GM12891 (cell line): ENCODE measurements around the gene COQ9.

ENCODE experiments used
- DNase-seq: peaks from one replicate; pipeline ENCODE4 v3.0.0; 2011; ENCODE audit warnings: low spot score; ENCODE audit not compliant: insufficient read length
- FAIRE-seq: peaks from 2 replicates; lab custom pipeline; 2011; peaks lifted over from hg19 to GRCh38; lab: Jason Lieb, UNC
- PAX5 ChIP-seq: IDR thresholded peaks from 2 replicates; pipeline ENCODE4 v1.6.1; 2011; ENCODE audit warnings: low read length, moderate library complexity, mild to moderate bottlenecking; ENCODE audit not compliant: insufficient read depth, severe bottlenecking
- POLR2A ChIP-seq: IDR thresholded peaks from 2 replicates; pipeline ENCODE4 v1.6.1; 2011; ENCODE audit warnings: low read depth, low read length, control low read depth
- POLR2AphosphoS5 ChIP-seq: IDR thresholded peaks from 2 replicates; pipeline ENCODE4 v1.6.1; 2011; ENCODE audit warnings: low read depth, low read length, control low read depth
- POU2F2 ChIP-seq: IDR thresholded peaks from 2 replicates; pipeline ENCODE4 v1.6.1; 2011; ENCODE audit warnings: low read depth, mild to moderate bottlenecking, control low read depth, low read length, moderate library complexity
- SPI1 ChIP-seq: IDR thresholded peaks from 2 replicates; pipeline ENCODE4 v1.6.1; 2011; ENCODE audit warnings: low read depth, low read length, control low read depth
- TAF1 ChIP-seq: IDR thresholded peaks from 2 replicates; pipeline ENCODE4 v1.6.1; 2011; ENCODE audit warnings: low read depth, low read length, control low read depth

COQ9 gene

DNA sequence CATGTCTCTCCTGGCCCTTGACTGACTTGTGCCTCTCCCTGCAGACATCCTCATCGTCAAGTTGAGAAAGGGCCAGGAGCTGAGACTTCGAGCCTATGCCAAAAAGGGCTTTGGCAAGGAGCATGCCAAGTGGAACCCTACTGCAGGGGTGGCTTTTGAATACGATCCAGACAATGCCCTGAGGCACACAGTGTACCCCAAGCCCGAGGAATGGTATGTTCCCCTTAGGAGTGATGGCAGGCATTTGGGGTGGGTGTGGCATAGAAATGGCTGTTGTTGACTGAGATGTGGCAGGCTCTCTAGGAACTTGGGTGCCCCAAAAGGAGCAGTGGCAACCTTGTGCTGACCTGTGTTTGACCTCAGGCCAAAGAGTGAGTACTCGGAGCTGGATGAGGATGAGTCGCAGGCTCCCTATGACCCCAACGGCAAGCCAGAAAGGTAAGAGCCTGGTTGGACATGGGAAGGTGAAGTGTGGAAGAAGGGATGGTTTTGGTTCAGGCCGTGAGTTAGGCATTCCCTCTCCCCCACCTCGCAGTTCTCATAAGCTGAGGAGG lies 22.7 kb downstream of the COQ9 start:
- FAIRE-seq (no peak), DNase-seq (no peak)
- TF ChIP-seq PAX5, result no peak
- no peak for TF ChIP-seq SPI1
- no peak for TF ChIP-seq POLR2A
- TF ChIP-seq TAF1, result no peak

DNA sequence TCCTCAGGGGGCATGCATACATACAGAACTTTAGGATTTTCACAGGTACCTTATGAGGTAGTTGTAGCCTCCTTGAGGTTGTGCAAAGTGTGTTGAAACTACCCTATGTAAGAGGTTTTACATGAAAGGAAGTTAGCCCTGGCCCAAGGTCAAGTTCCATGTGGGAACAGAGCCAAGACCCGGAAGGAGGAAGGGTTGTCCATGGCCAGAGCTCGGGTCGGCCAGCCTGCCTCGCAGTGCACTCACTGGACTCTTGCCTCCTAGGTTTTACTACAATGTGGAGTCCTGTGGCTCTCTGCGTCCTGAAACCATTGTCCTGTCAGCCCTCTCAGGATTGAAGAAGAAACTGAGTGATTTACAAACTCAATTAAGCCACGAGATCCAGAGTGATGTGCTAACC lies 23.4 kb downstream of the COQ9 start:
- FAIRE-seq (no peak), DNase-seq (no peak)
- no peak for TF ChIP-seq TAF1

DNA sequence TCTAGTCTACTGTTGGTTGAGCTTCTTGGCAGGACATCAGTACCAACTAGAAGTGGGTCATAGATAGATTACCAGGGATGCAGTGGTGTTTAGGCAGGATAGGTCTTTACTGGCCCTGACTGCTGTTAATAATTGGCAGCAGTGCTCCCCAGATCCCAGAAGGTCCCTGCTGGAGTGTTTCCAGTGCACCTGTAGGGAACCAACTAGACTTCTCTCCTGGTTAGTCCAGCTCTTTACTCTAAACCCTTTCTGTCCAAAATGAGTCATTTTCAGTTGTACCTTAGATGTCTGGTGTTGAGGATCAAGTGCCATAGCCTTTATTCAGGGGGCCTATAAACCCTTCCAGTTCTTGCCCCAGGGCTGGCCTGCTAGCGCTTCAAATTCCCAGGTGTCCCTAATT lies 23.9 kb downstream of the COQ9 start:
- no peak for FAIRE-seq
- DNase-seq, result no peak
- TF ChIP-seq POLR2AphosphoS5 (no peak), SPI1 (no peak), TAF1 (no peak), PAX5 (no peak)

DNA sequence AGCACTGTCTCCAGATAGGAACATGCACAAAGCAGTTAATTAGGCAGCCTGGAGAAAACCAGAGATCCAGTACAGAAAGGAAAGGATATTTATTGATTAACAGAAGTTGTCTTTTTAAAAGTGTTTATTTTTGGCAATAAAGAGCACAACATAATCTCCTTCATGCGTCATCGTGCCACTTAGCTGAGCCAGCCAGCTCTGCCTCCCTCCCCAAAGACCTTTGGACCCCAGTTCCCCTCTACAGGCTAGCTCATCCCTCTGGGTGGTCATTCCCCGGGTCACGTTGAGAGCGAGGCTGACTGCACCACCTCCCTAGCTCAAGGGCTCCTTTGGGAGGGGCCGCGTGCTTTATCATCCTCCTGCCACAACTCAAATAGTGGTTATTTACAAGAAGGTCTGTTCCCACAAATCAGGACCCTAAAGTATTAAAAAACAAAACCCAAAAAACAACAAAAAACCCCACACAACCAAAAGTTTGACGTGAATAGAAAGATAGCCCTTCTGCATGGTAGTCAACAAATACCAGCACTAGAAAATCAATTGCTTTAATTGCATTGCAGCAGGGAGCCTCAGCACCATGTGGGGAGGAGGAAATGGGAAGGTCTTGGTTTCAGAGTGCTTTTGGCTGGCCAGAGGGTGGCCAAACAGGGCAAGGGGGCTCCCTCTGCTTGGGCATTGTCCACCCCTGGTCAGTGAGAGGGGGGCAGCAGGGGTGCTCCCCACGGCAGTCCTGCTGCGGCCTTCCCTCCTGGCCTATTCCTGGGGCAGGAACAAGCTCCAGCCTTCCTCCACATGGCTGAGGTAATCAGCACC lies 24.8 kb downstream of the COQ9 start:
- TF ChIP-seq POLR2AphosphoS5 (0 out of 2 replicates have a peak, but pooled peaks have one; percentile 9), POLR2A (no peak)
- FAIRE-seq (no peak), DNase-seq (no peak)

DNA sequence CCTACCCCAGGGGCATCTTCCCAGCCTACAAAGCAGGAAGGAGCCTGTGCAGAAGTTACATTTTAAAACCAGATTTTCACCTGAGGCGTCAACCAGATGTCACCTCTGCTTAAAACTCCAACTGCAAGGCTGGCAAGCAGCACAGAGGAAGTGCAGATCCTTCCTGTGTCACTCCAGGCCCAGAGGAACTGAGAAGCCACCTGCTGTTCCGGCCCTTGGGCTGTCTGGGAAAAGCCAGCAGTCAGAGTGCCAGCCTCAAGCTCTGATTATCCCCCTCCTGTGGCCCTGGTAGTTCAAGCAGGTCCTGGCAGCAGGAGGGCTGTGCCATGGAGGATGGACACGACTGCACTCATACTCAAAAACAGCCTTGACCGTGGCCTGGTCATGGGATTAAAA lies 25.4 kb downstream of the COQ9 start:
- DNase-seq, result no peak
- TF ChIP-seq SPI1 (peak; percentile 24; the same call in 1 of the 2 replicates), POLR2AphosphoS5 (0 out of 2 replicates have a peak, but pooled peaks have one; percentile 11), PAX5 (no peak), POU2F2 (no peak), TAF1 (no peak), POLR2A (no peak)
- no peak for FAIRE-seq

DNA sequence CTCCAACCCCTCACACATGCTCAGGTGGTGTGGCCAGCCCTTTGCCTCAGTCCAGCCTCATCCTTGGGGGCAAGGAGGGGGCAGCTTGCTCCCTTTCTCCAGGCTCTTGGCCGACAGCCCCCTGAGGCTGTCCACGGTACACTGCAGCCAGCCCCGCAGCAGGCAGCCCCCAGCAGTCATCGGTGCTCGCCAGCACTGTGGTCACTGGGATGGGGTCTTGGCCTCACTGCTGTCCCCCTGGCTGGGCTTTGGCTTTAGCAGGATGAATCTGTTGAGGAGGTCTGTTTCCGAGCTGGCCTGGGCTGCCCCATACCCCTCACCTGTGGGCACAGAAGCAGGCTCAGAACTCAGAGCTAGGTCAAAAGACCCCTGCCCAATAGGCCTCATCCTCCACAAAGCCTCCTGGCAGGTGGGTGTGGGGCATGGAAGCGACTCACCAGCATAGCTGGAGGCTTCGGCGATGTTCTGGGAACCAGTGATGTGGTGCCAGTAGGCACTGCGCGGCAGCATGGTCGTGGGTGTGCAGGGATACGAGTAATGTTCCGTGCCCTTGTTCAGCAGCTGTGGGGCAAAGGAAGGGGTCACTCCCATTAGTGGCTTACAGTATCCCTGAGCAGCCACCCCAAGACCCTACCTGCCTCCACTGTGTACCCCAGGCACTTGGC lies 26.0 kb downstream of the COQ9 start:
- DNase-seq, result no peak
- no peak for FAIRE-seq
- TF ChIP-seq POLR2AphosphoS5 (no peak), POU2F2 (no peak), PAX5 (no peak), POLR2A (no peak; the same call in 1 of the 2 replicates), SPI1 (no peak), TAF1 (no peak)

DNA sequence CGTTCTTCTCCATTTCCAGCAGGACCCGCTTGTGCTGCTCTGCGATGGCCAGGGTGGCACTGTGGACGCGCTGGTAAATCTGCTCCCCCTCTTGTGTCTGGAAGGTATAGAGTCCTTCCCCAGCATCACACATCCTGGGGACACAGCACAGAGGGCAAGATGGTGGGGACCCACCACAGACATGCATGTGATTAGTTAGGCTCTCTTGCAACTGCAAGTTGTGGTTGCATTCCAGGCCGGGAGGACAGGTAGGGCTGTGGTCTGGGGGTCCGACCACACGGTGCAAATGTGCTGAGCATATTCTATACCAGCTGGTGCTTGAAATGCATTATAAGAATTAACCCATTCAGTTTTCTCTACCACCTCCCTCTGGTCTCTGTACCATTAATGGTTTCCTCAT lies 26.6 kb downstream of the COQ9 start:
- no peak for TF ChIP-seq POLR2AphosphoS5
- DNase-seq (no peak), FAIRE-seq (no peak)

DNA sequence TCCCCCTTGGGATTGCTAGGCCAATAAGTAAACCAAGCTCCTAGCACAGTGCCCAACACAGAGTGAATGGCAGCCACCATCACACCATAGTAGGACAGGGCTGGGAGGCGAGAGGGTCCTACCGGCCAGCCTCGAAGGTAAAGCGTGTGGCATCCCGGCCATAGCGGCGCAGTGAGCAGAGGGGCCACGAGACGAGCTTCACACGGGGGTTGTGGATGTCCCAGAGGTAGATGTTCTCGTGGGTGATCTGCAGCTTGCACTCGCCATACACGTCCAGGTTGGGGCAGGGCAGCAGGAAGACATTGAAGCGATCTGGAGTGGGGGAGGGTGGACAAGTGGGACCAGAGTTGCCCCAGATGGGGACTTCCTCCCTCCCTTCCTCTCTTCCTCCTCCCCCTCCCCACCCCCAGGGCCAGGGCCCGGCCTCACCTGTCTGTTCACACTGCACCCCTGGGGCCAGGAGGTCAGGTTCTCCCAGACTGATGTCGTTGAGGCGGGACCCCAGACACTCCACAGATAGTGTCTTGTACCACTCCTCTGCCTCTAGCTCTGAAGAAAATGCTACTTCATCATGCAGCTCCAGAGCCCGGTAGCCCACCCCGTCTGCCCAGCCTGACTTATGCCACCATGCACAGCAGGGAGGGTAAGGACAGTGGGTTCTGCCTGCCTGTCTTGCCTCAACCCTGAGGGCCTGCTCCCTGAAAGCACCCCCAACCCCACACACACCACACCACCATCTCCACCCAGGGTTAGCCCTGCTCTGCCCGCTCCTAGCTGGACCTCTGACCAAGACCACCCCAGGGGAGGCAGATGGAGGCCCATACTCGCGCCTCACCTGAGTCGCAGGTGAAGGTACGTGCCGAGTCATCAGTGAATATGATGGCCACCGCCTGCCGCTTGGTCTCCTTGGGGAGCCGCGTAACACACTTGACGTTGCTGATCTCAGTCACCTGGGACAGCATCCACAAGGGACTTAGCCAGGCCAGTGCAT lies 27.7 kb downstream of the COQ9 start:
- DNase-seq (no peak), FAIRE-seq (no peak)
- no peak for TF ChIP-seq PAX5
- no peak for TF ChIP-seq POLR2A
- TF ChIP-seq POLR2AphosphoS5, result no peak
- TF ChIP-seq TAF1, result no peak
- no peak for TF ChIP-seq POU2F2

DNA sequence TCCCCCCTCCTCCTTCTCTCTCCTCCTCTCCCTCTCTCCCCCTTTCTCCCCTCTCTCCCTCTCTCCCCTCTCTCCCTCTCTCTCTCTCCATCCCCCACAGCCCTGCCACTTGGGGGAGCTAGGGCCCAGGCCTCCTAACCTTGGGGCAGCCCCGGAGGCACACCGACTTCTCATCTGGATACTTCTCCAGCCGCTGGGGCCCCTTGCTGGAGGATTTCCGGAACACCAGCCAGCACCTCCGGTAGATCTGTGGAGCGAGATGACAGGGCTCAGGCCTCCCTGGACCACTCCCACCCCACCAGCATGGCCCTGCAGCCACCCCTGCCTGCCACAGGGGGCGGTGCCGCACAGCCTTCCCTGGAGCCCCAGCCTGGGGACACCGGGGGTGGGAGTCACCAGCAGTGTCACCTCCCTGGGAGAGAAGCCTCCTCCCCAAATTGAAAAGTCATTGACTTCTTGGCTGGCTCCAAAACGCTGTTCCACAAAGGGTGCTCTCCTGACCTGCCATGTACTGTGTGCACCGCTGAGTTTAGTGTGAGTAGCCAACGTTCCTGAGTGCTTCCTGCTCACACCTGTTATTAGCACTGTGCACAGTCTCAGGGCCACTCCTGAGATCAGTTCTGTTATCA lies 28.5 kb downstream of the COQ9 start:
- no peak for TF ChIP-seq SPI1
- TF ChIP-seq PAX5, result no peak
- TF ChIP-seq POLR2AphosphoS5, result no peak
- TF ChIP-seq POU2F2, result no peak
- TF ChIP-seq TAF1, result no peak
- TF ChIP-seq POLR2A, result no peak
- FAIRE-seq, result peak; percentile 97
- peak; percentile 92 for DNase-seq
